ENCODE measurements around the gene LSP1. TPM values are rescaled to one million over a fixed set of nuclear protein-coding genes. Genes with fewer than 3 reads are reported as not detected.

Gene LSP1
- total RNA-seq, 1 donor from 2014 or later, result 600 TPM

DNA sequence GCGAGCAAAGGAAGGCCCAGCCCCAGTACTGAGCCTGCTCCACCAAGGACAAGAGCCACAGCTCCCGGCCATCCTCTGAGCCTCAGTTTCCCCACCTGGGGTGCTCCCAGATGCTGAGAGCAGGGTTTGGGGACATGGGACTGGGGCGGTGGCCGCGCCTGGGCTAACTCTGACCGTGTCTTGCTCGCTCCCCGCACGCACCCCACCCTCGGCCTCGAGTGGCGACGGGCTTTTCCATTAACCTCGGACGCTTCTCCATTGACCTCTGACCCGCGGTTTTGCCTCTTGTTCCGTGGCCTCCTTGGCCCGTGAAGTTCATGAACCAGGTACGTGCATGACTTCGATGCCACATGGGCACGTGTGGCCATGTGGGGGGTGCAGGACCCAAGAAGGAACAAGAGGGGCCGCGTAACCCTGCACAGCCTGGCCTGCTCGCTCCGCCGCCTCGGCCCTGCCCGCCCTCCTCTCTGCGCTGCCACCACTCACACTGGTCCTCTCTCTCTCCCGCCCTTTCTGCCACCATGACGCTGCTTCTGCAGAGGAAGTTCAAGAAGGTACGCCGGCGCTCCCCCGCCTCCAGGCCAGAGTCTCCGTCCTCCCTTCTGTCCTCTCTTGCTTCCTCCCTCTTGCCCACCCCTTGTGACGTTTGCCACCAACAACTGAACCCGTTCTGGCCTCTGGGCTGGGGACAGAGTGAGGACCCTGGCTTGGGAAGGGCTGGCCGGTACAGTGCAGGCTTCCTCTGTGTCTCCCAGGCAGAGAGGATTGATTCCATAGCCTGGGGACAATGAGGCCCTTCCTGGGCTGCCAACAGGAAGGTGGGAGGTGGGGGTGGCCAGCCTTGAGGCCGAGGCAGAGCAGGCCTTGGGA lies 73.5 kb downstream of the LSP1 start:
- intact Hi-C loops (cut with micrococcal nuclease), result no loop called here

- intact Hi-C loops (cut with micrococcal nuclease), result no loop called here
Measured at GRCh38 chr11:1927026-1927847, 74.4 kb downstream of the LSP1 start.

GRCh38 chr11:1927848-1928469 lies 75.1 kb downstream of the LSP1 start:
- intact Hi-C loops (cut with micrococcal nuclease), result no loop called here

- intact Hi-C loops (cut with micrococcal nuclease), result no loop called here
Measured at GRCh38 chr11:1928470-1928890, 75.6 kb downstream of the LSP1 start.

DNA sequence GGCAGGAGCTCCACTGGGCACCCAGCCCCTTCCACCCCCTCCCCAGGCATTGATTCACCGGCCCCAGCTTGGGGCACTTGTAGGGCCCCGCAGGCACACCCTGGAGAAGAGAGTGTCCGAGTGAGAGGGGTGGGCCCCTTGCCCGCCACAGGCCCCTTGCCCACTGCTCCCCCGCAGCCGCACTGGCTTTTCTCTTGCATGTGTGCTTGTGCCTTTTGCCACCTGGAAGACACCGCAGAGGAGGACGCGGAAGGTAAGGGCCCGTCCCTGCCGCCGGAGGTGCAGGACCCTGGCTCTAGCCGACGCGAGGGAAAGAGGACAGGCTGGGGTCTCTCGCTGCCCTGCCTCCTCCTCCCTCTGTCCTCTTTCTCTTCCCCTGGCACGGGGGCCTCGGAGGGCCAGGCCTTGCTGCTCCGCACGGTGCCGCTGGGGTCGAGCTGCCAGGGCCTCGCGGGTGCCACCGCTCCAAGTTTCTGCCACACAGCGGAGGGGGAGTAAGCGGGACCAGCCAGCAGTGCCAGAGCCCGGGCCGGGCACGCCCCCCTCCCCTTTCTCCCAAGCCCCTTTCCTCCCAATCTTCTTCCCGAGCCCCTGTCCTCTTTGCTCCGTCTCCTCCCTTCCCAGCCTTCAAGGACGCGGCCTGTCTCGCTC lies 76.1 kb downstream of the LSP1 start:
- intact Hi-C loops (cut with micrococcal nuclease), result no loop called here

- intact Hi-C loops (cut with micrococcal nuclease), result no loop called here
Measured at GRCh38 chr11:1929621-1930461, 77.0 kb downstream of the LSP1 start.

- intact Hi-C loops (cut with micrococcal nuclease), result no loop called here
Measured at GRCh38 chr11:1930462-1930830, 77.6 kb downstream of the LSP1 start.

GRCh38 chr11:1931341-1932104 lies 78.6 kb downstream of the LSP1 start:
- intact Hi-C loops (cut with micrococcal nuclease), result no loop called here

- intact Hi-C loops (cut with micrococcal nuclease), result no loop called here
Measured at GRCh38 chr11:1932105-1932480, 79.2 kb downstream of the LSP1 start.

DNA sequence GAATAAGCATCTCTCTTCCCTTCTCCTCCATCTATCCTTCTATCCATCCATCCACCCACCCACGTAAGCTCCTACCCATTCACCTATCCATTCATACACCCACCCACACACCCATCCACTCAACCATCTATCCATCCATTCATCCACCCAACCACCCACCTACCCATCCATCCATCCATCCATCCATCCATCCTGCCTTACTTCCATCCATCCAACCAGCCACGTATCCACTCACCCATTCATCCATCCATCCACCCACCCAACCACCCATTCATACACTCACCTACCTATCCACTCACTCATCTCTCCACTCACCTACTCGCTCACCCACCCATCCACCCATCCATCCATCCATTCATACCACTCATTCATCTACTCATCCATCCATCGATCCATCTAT lies 79.8 kb downstream of the LSP1 start:
- intact Hi-C loops (cut with micrococcal nuclease), result no loop called here

GRCh38 chr11:1933416-1934334 lies 80.8 kb downstream of the LSP1 start:
- intact Hi-C loops (cut with micrococcal nuclease), result no loop called here

DNA sequence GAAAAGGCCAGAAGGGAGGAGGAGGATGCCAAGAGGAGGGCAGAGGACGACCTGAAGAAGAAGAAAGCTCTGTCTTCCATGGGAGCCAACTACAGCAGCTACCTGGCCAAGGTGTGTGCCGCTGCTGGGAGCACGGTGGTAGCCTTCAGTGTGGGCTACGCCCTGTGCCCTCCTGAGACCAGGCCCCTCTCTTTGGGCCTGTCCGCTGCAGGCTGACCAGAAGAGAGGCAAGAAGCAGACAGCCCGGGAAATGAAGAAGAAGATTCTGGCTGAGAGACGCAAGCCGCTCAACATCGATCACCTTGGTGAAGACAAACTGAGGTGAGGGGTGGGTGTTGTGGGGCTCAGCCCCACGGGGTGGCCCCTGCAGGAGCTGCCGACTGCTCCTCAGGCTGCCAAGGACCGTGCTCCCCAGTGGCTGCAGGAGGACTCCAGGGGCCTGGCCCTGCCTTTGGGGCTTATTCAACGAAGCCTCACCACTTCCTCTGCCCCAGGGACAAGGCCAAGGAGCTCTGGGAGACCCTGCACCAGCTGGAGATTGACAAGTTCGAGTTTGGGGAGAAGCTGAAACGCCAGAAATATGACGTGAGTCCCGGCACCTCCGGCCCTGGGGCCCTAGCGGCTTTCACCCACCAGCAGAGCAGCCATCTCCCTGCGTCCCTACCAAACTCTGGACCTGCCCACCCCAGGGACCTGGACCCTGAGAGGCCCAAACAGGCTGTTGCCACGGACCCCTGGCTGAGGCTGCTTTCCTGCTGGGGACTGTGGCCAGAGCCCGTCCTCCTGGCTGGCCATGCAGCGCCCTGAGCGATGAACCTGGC lies 81.7 kb downstream of the LSP1 start:
- intact Hi-C loops (cut with micrococcal nuclease), result no loop called here

DNA sequence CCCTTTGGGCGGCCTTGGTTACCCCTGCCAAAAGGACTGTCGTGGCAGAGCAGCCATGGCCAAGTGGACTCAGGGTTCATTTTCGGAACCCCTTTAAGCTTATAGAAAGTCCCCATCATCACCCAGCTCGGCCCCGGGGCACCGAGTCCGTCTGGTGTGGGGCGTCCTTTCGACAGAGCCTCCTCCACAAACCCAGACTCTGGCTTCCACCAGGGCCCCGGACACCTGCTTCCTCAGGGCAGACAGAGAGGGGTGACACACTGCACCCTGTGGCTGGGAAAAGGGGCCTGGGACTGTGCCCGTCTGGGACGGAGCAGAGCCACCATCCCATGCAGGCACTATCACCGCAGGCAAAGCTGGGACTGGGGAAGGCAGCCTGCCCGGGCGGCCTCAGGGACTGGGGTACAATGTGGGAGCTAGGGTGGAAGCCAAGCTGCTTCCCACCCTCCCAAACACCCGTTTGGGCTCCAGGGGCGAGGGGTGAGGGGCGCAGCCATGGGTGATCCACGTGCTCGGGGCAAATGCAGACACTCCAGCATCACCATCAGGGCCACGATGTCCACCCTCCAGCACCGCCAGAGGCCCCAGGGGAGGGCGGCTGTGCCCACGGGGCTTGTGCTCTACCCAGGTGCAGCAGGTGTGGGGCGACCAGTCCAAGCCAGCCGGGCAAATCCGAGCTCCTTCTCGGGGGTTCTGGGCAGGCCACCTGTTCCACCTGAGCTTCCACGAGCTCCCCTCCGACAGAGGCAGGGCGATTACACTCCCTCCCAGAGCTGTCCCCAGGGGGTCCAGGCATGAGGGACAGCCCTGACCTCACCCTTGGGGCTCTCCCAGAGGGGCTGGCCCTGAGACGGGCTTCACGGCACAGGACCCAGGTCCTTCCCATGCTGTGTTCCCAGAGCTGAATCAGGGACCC lies 82.5 kb downstream of the LSP1 start:
- intact Hi-C loops (cut with micrococcal nuclease), result no loop called here

DNA sequence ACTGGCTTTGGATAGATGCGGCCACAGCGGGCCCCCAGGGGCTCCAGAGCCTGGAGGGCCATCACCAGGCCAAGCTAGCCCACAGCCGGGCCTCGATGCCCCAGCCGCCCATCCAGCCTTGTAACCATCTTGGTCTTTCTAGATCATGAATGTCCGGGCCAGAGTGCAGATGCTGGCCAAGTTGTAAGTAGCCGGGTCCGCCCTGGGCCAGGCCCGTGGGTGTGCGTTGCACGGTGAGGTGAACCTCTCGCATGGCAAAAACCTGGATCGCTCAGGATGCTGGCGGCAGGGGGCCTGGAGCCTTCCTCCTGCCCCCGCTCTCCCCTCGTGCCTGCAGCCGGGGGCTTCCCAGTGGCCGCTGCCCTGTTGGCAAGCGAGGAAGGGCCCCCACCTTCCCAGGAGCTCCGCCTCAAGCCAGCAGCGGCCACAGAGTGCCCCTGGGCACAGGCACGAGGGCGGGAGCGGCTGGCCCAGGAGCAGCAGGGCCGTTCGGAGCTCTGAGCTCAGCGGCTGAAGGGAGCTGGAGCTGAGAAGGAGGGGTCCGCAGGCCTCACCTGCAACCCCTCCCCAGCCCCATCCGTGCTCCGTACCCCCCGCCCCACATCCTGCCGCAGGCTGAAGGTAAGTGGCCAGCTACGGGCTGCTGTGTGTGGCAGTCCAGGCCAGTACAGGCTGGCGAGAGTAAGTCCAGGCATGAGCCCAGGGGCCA lies 83.3 kb downstream of the LSP1 start:
- intact Hi-C loops (cut with micrococcal nuclease), result no loop called here

- intact Hi-C loops (cut with micrococcal nuclease), result no loop called here
Measured at GRCh38 chr11:1936781-1937615, 84.1 kb downstream of the LSP1 start.
